Stimulated activated CD8-positive, alpha-beta memory T cell treated with anti-CD3 and anti-CD28 coated beads, Interleukin-4, amount 100 ng/mL, for 48 hours (primary cell): ENCODE data around the gene ANO9.
"Not testable (repeated sequence)": the region's sequence is repeated elsewhere in the genome, so short reads cannot be mapped to it uniquely, and the experiment has no call there.

Experiments used
- DNase-seq: peaks from one replicate; pipeline ENCODE4 v3.0.0-alpha.2; 2020

The ANO9 gene

DNA sequence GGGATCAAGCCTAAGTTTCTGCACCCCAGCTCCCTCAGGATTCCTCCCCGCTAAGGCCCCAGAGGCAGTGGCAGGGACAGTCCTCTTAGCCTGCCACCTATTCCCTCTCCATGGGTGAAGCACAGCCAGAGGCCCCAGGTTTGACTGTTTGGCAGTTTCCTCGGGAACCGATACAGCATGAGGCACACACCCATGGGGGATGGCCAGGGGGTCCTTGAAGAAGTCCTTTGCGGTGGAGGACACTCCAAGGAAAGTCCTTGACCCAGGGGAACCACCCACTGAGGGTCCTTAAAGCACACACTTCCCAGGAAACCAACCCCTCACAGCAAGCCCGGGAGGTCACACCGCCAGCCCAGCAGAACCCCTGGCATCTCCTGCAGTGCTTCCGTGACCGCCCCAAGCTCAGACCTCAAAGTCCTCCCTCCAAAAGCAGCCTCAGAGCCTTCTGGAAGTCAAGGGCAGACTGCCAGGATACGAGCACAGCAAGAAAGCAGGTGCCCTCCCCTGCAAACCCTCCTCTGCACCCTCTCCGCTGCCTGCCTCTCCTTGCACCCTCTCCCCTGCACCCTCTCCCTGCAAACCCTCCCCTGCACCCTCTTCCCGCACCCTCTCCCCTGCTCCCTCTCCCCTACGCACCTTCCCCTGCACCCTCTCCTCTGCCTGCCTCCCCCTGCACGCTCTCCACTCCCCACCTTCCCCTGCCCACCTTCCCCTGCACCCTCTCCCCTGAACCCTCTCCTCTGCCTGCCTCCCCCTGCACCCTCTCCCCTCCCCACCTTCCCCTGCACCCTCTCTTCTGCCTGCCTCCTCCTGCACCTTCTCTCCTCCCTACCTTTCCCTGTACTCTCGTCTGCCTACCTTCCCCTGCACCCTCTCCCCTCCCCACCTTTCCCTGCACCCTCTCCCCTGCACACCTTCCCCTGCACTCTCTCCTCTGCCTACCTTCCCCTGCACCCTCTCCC lies 28.4 kb downstream of the ANO9 start:
- no peak for DNase-seq

DNA sequence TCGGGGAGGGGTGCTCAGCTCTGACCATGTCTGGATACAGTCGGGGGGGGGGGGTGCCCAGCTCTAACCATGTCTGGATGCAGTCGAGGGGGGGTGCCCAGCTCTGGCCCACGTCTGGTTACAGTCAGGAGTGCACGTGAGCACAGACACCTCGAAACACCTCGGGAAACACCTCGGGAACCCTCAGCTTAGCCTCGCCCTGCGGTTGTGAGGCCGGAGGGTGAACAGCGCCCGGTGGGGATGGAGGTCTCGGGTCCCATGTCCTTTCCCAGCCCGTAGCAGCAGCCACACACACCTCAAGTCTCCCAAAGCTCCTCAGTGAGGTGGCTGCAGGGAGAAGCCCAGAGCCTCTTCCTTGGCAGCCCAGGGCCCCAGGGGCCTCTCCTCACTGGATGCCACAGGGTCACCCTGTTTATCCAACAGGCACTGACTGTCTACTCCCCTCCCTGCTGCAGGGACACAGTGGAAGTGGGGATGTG lies 29.1 kb downstream of the ANO9 start:
- no peak for DNase-seq

DNA sequence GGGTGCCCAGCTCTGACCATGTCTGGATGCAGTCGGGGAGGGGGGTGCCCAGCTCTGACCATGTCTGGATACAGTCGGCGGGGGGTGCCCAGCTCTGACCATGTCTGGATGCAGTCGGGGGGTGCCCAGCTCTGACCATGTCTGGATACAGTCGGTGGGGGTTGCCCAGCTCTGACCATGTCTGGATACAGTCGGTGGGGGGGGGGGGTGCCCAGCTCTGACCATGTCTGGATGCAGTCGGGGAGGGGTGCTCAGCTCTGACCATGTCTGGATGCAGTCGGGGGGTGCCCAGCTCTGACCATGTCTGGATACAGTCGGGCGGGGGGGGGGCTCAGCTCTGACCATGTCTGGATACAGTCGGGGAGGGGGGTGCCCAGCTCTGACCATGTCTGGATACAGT lies 30.3 kb downstream of the ANO9 start:
- not testable (repeated sequence) for DNase-seq

DNA sequence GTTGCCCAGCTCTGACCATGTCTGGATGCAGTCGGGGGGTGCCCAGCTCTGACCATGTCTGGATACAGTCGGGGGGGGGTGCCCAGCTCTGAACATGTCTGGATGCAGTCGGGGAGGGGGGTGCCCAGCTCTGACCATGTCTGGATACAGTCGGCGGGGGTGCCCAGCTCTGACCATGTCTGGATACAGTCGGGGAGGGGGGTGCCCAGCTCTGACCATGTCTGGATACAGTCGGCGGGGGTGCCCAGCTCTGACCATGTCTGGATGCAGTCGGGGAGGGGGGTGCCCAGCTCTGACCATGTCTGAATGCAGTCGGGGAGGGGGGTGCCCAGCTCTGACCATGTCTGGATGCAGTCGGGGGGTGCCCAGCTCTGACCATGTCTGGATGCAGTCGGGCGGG lies 31.1 kb downstream of the ANO9 start:
- not testable (repeated sequence) for DNase-seq

GRCh38 chr11:409600-410483 lies 32.0 kb downstream of the ANO9 start:
- DNase-seq = no peak

DNA sequence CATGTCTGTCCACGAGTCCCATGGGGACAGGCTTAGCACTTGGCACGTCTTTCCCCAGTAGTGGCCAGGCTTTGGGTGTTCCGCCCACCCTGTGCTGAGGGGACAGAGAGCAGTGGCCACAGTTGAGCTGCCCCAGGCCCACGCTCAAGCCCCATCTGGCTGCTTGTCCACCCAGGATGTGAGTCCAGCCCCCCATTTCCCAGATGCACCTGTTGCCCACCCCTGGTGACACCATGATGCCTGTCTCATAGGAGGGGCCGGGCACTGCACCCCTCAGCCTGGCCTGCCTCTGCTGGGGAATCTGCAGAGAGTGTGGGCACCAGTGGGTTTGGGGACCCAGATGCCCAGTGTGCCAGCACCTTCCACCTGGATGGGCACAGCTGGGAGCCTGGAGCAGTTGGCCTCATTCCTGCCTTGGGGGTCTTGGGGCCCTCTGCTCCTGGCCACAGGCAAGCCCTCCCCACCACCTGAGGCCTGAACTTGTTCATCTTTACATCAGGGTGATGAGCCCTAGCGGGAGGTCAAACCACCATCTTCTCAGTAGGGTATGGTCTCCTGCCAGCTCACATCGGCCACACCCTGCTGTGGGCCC lies 32.7 kb downstream of the ANO9 start:
- no peak for DNase-seq

- DNase-seq = no peak
These were observed 33.4 kb downstream of the ANO9 start for GRCh38 chr11:408154-409007.

DNA sequence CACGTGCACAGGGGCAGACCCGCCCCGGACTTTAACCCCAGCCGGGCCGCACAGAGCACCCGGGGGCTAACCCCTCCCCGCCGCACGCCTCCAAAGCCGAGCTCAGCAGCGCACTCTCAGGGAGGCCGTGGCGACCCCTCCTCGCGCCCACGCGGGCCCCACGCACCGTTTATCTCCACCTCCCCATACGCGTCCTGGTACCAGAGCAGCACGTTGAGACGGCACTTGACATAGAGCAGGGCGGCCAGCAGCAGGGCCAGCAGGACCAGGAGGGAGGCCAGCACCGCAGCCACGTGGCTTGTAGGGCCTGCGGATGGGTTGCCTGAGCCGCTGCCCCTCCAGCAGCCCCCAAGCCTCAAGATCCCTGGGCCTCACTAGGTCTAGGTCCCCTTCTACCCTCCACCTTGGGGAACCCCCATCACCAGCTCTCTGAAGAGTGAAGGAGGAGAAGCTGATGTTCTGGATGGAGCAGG lies 34.1 kb downstream of the ANO9 start:
- DNase-seq = no peak

DNA sequence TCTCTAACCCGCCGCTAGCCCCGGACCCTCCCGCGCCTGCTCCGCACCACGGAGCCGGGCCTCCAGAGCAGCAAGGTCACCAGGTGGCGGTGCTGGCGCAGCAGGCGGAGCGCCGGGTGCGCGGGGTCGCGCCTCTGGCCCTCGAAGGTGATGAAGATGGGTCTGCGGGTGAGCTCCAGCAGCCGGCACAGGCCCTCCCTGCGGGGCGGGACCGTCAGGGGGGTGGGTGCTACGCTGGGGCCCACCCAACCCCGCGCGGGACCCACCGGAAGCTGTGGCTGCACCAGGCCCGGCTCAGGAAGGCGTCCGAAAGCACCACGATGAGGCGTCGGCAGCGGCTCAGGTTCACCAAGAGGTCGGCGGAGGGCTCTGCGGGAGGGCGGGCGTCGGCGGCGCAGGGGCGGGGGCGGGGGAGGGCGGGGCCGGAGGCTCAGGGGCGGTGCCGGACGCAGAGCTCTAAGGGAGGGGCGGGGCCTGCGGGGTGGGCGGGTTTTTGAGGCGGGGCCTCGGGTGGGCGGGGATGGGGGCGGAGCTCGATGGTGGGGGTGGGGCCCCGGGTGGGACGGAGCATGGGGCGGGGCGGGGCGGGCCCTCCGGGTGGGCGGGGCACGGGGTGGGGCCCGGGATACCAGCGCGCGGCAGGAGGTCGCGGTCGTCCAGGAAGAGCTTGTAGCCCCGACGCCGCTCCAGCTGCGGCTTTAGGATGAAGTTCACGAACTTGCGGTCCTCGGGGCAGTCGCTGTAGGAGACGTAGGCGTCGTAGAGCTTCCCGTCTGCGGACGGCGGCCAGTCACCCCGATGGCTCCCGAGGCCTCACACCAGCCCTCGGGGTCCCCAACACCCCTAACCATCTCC lies 34.8 kb downstream of the ANO9 start:
- peak; percentile 92 for DNase-seq

GRCh38 chr11:405954-406795 lies 35.6 kb downstream of the ANO9 start:
- DNase-seq = no peak

DNA sequence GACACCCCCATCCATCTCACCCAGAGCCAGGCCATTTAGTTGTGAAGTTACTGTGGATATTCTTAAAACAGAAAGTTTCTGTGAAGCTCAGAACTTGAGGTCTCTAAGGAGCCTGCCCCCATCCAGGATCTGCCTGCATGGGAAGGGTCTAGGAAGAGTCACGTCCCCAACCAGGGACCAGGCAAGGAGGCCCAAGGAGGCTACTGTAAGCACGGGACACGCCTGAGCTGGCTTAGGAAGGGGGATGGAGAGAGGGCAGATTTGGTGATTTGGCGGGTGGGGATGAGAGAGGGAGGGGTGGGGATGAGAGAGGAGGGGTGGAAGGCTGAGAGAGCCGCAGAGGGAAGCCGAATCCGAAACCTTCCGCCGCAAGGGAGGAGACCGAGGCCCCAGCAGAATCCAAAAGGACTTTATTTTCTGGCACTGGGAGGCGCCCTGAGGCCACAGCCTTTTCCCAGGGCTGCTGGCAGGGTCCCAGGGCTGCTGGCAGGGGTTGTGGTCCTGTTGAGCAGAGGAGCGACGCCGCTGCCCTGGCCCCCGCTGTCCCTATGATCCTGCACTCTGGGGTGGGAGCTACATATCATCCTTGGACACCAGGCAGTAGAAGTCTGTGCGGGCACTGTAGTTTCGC lies 36.4 kb downstream of the ANO9 start:
- DNase-seq = no peak

DNA sequence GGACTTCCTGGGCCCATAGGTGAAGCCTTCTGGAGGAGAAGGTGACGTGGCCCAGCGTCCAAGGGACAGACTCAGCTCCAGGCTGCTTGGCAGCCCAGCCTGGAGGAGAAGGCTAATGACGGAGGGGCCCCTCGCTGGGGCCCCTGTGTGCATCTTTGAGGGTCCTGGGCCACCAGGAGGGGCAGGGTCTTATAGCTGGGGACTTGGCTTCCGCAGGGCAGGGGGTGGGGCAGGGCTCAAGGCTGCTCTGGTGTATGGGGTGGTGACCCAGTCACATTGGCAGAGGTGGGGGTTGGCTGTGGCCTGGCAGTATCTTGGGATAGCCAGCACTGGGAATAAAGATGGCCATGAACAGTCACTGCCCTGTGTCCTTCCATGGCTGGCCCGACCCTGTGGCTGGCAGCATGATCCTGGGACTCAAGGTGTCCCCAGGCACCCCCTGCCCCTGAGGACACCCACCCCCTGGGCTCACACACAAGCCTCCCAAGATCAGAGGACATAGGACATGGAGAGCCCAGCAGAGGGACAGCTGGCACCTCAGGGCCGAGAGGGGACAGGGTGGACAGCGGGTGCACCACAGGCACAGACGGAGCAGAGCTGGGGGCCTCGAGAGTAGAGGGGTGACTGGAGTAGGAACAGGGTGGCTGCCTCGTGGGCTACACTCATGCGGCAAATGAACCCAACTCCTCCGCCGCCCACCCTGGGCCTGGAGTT lies 37.1 kb downstream of the ANO9 start:
- DNase-seq = no peak

DNA sequence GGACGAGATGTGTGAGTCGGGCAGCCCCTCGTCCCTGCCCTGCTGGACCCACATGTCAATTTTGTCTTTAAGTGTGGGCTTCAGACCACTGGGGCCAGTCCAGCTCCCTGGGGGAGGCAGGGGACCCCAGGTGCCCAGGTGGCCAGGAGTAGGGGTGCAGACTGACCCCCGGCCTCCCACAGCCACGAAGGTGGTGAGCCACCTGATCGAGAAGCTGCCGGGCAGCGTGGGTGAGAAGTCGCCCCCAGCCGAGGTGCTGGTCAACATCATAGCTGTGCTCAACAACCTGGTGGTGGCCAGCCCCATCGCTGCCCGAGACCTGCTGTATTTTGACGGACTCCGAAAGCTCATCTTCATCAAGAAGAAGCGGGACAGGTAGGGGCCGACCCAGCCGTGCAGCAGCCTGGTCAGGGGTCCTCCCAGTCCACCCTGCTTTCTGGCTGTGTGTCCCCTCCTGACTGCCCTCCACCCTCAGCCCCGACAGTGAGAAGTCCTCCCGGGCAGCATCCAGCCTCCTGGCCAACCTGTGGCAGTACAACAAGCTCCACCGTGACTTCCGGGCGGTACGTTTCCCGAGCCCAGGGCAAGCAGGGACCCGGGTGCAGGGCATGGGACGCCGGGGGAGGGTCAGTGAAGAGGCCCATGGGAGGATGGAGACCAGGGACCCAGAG lies 37.9 kb downstream of the ANO9 start:
- DNase-seq = no peak

- no peak for DNase-seq
These were observed 38.6 kb downstream of the ANO9 start for GRCh38 chr11:403021-403760.

DNA sequence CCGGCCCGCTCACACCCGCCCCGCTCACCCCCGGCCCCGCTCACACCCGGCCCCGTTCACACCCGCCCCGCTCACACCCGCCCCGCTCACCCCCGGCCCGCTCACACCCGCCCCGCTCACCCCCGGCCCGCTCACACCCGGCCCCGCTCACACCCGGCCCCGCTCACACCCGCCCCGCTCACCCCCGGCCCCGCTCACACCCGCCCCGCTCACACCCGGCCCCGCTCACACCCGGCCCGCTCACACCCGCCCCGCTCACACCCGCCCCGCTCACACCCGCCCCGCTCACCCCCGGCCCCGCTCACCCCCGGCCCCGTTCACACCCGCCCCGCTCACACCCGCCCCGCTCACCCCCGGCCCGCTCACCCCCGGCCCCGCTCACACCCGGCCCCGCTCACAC lies 40.6 kb downstream of the ANO9 start:
- not testable (repeated sequence) for DNase-seq

DNA sequence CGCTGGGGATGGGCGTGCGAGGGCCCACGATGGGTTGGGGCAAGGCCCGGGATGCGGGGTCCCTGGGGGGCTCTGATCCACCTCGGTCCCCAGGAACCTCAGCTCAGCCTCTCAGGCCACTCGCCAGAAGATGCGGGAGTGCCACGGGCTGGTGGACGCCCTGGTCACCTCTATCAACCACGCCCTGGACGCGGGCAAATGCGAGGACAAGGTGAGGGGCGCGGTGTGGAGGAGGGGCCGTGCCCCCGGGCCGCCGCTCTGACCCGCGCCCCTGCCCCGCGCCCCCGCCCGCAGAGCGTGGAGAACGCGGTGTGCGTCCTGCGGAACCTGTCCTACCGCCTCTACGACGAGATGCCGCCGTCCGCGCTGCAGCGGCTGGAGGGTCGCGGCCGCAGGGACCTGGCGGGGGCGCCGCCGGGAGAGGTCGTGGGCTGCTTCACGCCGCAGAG lies 41.5 kb downstream of the ANO9 start:
- DNase-seq = no peak

DNA sequence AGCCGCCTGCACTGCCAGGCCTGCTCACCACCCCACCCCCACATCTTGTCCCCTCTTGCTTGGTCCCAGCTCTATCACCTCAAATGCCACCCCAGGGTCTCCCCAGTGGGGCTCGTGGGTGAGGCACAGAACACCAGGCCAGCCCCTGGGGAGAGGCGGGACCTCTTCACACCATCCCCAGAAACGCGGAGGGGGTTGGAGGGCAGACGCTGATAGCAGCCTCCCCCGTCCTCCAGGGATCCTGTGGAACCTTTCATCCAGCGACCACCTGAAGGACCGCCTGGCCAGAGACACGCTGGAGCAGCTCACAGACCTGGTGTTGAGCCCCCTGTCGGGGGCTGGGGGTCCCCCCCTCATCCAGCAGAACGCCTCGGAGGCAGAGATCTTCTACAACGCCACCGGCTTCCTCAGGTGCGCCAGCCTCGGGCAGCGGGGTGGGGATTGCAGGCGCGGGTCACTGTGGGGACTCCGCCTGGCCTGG lies 42.0 kb downstream of the ANO9 start:
- no peak for DNase-seq
